ENCODE data around the gene DNAJC2. TPM values are rescaled to one million over a fixed set of nuclear protein-coding genes. Genes with fewer than 3 reads are reported as not detected.

DNAJC2 gene
- total and polyA plus RNA-seq, 12 donors: 5.5 to 58.0 (median 20.9) TPM

DNA sequence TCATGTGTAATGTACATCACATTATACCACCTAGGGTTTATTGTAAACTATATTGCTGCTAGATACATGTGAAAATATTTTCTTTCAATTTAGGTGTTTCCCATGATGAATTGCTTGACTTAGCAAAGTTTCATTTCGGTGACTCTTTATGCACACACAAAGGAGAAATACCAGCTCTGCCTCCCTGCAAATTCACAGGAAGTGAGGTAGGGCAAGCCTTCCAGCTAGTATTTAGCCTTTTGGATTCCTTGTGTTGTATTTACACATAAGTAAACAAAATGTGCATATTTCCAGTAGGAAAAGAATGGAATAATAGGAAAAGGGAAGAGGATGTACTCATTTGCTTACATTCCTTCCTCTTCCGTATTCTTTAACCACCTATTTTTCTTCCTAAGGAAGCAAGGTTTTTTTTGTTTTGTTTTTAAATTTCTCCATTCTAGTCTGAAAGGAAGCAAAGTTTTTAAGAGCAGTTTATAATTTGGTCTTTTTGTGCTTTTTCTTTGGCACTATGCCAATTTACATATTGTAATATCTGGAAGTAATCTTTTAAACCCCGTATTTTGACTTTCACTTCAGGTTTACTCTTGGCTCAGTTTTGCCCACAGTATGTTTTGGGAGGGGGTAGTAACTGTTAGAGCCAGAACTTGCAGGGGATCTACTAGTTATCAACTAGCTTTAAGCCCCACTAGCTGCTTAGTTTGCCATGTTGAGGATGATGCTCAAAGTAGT is 36.9 kb downstream of the DNAJC2 start:
- Histone ChIP-seq H3K27ac (no peak overlapping the region), H3K36me3 (replicated peaks in 1 of 2) (peaks cover 0 to 93% of the 10 kb centered on the region in 2 donors), H3K9me3 (replicated peaks in 1 of 3) (no peaks in the 10 kb centered on the region), H3K4me3 (no peak overlapping the region), H3K4me1 (replicated peaks in 1 of 2) (no peaks in the 10 kb centered on the region), H3K27me3 (no peaks in the 10 kb centered on the region)
- intact Hi-C loops (cut with DNase I): loop anchor here in 1 of 2 donors (5.0 kb wide), 1 partner anchor 60 kb away; no protein-coding TSS in a partner anchor
- no peak for DNase-seq
- WGBS, 4 donors: 64 to 70% (median 64%) methylated on average over 3 of the region's 3 CpGs
- TF ChIP-seq POLR2A (IDR thresholded peaks at IDR 0.05): no peak
- TF ChIP-seq, protein P1, sequence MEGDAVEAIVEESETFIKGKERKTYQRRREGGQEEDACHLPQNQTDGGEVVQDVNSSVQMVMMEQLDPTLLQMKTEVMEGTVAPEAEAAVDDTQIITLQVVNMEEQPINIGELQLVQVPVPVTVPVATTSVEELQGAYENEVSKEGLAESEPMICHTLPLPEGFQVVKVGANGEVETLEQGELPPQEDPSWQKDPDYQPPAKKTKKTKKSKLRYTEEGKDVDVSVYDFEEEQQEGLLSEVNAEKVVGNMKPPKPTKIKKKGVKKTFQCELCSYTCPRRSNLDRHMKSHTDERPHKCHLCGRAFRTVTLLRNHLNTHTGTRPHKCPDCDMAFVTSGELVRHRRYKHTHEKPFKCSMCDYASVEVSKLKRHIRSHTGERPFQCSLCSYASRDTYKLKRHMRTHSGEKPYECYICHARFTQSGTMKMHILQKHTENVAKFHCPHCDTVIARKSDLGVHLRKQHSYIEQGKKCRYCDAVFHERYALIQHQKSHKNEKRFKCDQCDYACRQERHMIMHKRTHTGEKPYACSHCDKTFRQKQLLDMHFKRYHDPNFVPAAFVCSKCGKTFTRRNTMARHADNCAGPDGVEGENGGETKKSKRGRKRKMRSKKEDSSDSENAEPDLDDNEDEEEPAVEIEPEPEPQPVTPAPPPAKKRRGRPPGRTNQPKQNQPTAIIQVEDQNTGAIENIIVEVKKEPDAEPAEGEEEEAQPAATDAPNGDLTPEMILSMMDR (IDR thresholded peaks at IDR 0.05): no peak

DNA sequence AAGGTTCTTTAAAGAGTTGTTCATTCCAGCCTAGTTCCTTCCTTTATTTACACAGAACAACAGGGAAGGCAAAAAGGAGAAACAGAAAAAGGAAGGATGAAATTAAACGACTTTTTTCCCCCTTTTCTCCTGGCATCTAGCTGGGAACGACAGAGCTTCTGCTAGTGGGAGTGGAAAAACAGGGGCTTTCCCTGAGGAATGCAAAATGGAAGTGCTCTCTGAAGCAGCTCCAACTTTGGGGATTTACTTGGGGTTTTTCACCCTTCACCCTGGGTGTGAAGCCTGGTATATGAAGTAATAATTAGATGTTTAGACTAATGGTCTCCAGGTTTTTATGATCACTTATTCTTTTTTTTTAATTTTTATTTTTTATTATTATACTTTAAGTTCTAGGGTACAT is 43.1 kb downstream of the DNAJC2 start:
- Histone ChIP-seq H3K27ac (no peak overlapping the region), H3K27me3 (no peaks in the 10 kb centered on the region), H3K36me3 (replicated peaks in 1 of 2) (peaks cover 0 to 63% of the 10 kb centered on the region in 2 donors), H3K4me1 (replicated peaks in 1 of 2) (peaks cover 12 to 21% of the 10 kb centered on the region in 2 donors), H3K4me3 (no peak overlapping the region), H3K9me3 (replicated peaks in 1 of 3) (no peaks in the 10 kb centered on the region)
- no peak for DNase-seq
- intact Hi-C loops (cut with DNase I): no loop called here
- WGBS, 4 donors: 48 to 60% (median 54%) methylated on average over 2 of the region's 2 CpGs
- no peak for TF ChIP-seq POLR2A (IDR thresholded peaks at IDR 0.05)
- TF ChIP-seq, protein P1 (IDR thresholded peaks at IDR 0.05): no peak

DNA sequence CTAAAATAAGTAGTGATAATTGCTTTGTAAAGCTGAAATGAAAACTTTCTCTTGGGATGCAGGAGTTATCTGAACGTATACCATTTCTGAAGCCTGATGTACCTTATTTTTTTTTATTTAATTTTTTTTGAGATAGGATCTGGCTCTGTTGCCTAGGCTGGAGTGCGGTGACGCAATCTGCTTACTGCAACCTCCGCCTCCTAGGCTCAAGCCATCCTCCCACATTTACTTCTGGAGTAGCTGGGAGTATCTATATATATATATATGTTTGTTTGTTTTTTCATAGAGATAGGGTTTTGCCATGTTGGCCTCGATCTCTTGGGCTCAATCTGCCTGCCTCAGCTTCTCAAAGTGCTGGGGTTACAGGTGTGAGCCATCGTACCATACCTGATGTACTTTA is 44.9 kb downstream of the DNAJC2 start:
- no peak overlapping the region for H3K27ac ChIP-seq
- no peaks in the 10 kb centered on the region for H3K9me3 ChIP-seq (replicated peaks in 1 of 3)
- 85 to 92% (median 91%) methylated on average over 6 of the region's 6 CpGs for WGBS, 4 donors
- intact Hi-C loops (cut with DNase I): loop anchor here in 1 of 2 donors (10.0 kb wide), 1 partner anchor 105 kb away; no protein-coding TSS in a partner anchor
- no peaks in the 10 kb centered on the region for H3K27me3 ChIP-seq
- H3K4me1 ChIP-seq (replicated peaks in 1 of 2): peaks cover 12 to 21% of the 10 kb centered on the region in 2 donors
- no peak for DNase-seq
- peaks cover 0 to 50% of the 10 kb centered on the region in 2 donors for H3K36me3 ChIP-seq (replicated peaks in 1 of 2)
- no peak overlapping the region for H3K4me3 ChIP-seq
- TF ChIP-seq POLR2A (IDR thresholded peaks at IDR 0.05): no peak
- TF ChIP-seq, protein P1 (IDR thresholded peaks at IDR 0.05): no peak

DNA sequence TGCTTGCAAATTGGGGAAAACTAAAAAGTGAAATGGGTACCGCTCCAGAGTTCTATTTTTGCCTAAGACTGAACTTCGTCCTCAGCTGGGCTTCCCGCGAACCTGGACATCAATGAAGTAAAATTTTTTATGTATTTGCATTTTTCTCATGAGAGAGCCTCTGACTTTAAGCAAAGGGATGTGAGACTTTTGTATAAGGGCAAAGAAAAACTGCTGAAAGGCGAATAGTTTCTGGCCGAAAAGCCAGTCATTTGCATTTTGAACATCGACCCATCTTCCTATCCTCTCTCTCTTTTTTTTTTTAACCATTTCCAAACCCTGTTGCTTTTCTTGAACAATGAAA is 46.8 kb downstream of the DNAJC2 start:
- WGBS, 4 donors: 0 to 1% (median 0%) methylated on average over 7 of the region's 7 CpGs
- H3K9me3 ChIP-seq (replicated peaks in 1 of 3): no peaks in the 10 kb centered on the region
- H3K27me3 ChIP-seq: no peaks in the 10 kb centered on the region
- peak overlapping the region; percentile 67 to 95 (median 90) for H3K27ac ChIP-seq
- H3K4me3 ChIP-seq: peak overlapping the region in 3 of 4 donors; percentile 49 to 88 (median 88)
- peaks cover 12 to 21% of the 10 kb centered on the region in 2 donors for H3K4me1 ChIP-seq (replicated peaks in 1 of 2)
- intact Hi-C loops (cut with DNase I): loop anchor here in 1 of 2 donors (10.0 kb wide), 1 partner anchor 107 kb away; no protein-coding TSS in a partner anchor
- peaks cover 0 to 34% of the 10 kb centered on the region in 2 donors for H3K36me3 ChIP-seq (replicated peaks in 1 of 2)
- no peak for DNase-seq
- no peak for TF ChIP-seq POLR2A (IDR thresholded peaks at IDR 0.05)
- TF ChIP-seq, protein P1 (IDR thresholded peaks at IDR 0.05): no peak

Data from adrenal gland (tissue), 12 donors.